SU-DHL-6 (cell line): ENCODE measurements around the gene CNOT1.

Experiments
- CTCF ChIP-seq: fragments of 200-600 bp; sonication (generic); IDR thresholded peaks from one replicate; pipeline ENCODE4 v1.5.1; 2017; ENCODE audit warnings: antibody characterized with exemption, mild to moderate bottlenecking, low read length, moderate library complexity; ENCODE audit not compliant: insufficient read depth, poor library complexity, severe bottlenecking
- EZH2phosphoT487 ChIP-seq: fragments of 200-600 bp; sonication (generic), shearing (Covaris generic); conservative IDR thresholded peaks from 2 replicates; pipeline ENCODE4 v1.6.1; 2018; ENCODE audit warnings: mild to moderate bottlenecking, antibody characterized with exemption, low read length, moderate library complexity, mixed read lengths

- TF ChIP-seq CTCF (no peak), EZH2phosphoT487 (no peak)
Observed at GRCh38 chr16:58620396-58620795, 9.2 kb downstream of the CNOT1 start.
